IPS-15b (cell line): ENCODE data around the gene SLC16A9.
"Not testable (repeated sequence)": the region's sequence is repeated elsewhere in the genome, so short reads cannot be mapped to it uniquely, and the experiment has no call there.

Experiments
- H3K27me3 ChIP-seq: one replicate; pipeline ENCODE4 v1.6.1; 2013; ENCODE audit warnings: low read length; ENCODE audit not compliant: control insufficient read depth, insufficient read depth
- H3K36me3 ChIP-seq: one replicate; pipeline ENCODE4 v1.6.1; 2013; ENCODE audit warnings: low read length; ENCODE audit not compliant: control insufficient read depth, insufficient read depth
- H3K4me1 ChIP-seq: one replicate; pipeline ENCODE4 v1.6.1; 2013; ENCODE audit warnings: mild to moderate bottlenecking, low read length; ENCODE audit not compliant: control insufficient read depth, insufficient read depth
- H3K4me3 ChIP-seq: one replicate; pipeline ENCODE4 v1.5.1; 2013; ENCODE audit warnings: low read depth, low read length
- H3K9ac ChIP-seq: one replicate; pipeline ENCODE4 v1.6.1; 2013; ENCODE audit warnings: low read depth, mild to moderate bottlenecking, low read length
- H3K9me3 ChIP-seq: one replicate; pipeline ENCODE4 v1.6.1; 2013; ENCODE audit warnings: mild to moderate bottlenecking, low read length; ENCODE audit not compliant: control insufficient read depth, insufficient read depth

Gene SLC16A9

DNA sequence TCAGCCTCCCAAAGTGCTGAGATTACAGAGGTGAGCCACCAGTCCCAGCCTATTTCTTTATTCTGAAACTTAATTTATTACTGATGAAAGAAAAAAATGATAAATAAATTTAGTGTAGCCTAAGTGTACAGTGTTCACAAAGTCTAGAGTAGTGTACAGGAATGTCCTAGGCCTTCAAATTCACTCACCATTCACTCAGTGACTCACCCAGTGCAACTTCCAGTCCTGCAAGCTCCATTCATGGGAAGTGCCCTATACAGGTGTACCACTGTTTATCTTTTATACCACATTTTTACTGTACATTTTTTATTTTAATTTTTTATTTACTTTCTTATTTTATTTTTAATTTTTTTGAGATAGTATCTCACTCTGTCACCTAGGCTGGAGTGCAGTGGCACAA, 31.4 kb upstream of the SLC16A9 start:
- H3K4me1 ChIP-seq: no peaks in the 10 kb centered on the region
- no peaks in the 10 kb centered on the region for H3K36me3 ChIP-seq
- H3K9ac ChIP-seq: no peak overlapping the region
- peaks cover 4% of the 10 kb centered on the region for H3K9me3 ChIP-seq
- H3K4me3 ChIP-seq: no peak overlapping the region
- H3K27me3 ChIP-seq: no peaks in the 10 kb centered on the region

DNA sequence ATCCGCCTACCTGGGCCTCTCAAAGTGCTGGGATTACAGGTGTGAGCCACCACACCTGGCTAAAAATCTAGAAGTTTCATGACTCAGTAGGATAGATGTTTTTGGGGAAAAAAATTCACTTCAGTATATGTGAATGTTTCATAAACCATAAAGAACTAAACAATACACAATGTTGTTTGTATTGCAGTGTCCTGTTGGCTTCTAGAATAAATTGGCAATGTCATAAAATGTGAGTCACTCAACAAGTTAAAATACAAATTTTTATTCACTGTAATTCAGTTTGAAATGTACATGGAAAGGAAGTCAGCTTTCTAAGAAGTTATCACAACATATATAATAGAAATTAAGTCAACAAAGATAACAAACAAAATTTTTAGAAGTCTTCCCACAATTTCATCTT, 27.1 kb upstream of the SLC16A9 start:
- no peak overlapping the region for H3K4me3 ChIP-seq
- H3K9ac ChIP-seq: no peak overlapping the region
- no peaks in the 10 kb centered on the region for H3K27me3 ChIP-seq
- no peaks in the 10 kb centered on the region for H3K9me3 ChIP-seq
- H3K36me3 ChIP-seq: no peaks in the 10 kb centered on the region
- no peaks in the 10 kb centered on the region for H3K4me1 ChIP-seq

DNA sequence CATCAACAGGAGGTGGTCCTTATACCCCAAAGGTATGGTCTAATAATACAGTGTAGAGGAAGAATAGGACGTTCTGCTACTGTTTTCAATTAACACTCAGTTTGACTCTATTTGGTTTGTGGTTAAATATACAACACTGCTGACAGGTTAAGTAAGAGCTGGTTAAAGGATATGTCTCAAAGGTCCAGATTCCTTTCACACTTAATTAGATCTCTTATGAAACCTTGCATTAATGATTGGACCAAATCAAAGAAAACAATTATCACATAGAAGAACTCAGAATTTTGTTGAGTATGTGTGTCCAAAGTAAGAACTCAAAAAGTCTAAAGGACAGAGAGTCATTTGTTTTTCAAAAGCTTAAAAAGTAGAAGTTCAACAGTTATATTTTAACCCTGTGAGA, 25.6 kb upstream of the SLC16A9 start:
- H3K9ac ChIP-seq: no peak overlapping the region
- H3K27me3 ChIP-seq: no peaks in the 10 kb centered on the region

DNA sequence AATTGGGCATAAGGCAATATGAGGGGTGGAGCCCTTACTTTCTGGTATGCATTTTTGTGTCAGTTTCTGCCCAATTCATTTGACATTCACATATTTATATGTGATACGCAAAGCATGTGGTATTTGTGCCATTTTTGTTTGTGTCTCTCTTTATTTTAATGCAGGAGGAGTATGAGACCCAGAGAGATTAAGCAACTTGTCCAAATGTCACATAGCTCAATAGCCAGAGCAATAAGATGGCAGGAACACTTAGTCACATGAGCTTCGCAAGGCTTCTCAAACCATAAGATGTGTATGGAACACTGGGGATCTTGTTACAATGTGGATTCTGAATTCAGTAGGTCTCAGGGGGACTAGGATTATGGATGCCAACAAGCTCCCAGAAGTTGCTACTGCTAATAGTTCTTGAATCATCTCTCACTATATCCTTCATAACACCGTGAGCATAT, 24.4 kb upstream of the SLC16A9 start:
- no peaks in the 10 kb centered on the region for H3K4me1 ChIP-seq
- H3K9ac ChIP-seq: no peak overlapping the region
- no peaks in the 10 kb centered on the region for H3K36me3 ChIP-seq
- no peak overlapping the region for H3K4me3 ChIP-seq
- no peaks in the 10 kb centered on the region for H3K27me3 ChIP-seq
- no peaks in the 10 kb centered on the region for H3K9me3 ChIP-seq

More for the DNA sequence above, 25.6 kb upstream of the SLC16A9 start:
- Histone ChIP-seq H3K4me1 (no peaks in the 10 kb centered on the region), H3K4me3 (no peak overlapping the region), H3K36me3 (no peaks in the 10 kb centered on the region), H3K9me3 (no peaks in the 10 kb centered on the region)

DNA sequence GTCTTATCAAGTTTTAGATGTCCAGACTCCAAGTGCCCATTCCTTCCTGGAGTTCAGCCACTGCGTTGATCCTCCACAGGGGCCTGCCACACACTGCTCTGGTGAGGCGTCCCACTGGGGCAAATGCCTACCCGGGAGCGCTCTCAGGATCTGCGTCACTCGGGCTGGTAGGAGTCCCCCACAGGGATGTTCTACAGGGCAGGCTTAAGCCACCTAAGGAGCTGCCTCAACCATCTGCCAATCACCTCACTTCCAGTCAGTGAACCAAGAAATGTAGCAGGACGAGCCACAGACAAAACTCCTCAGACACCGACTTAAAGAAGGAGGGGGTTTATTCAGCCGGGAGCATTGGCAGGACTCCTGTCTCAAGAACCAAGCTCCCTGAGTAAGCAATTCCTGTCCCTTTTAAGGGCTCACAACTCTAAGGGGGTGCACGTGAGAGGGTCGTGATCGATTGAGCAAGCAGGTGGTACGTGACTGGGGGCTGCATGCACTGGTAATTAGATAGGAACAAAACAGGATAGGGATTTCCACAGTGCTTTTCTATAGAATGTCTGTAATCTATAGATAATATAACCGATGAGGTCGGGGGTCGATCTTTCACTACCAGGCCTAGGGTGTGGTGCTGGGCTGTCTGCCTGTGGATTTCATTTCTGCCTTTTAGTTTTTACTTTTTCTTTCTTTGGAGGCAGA, 23.8 kb upstream of the SLC16A9 start:
- H3K27me3 ChIP-seq, H3K9ac ChIP-seq, H3K9me3 ChIP-seq, H3K4me1 ChIP-seq, H3K4me3 ChIP-seq, H3K36me3 ChIP-seq: not testable (repeated sequence)

DNA sequence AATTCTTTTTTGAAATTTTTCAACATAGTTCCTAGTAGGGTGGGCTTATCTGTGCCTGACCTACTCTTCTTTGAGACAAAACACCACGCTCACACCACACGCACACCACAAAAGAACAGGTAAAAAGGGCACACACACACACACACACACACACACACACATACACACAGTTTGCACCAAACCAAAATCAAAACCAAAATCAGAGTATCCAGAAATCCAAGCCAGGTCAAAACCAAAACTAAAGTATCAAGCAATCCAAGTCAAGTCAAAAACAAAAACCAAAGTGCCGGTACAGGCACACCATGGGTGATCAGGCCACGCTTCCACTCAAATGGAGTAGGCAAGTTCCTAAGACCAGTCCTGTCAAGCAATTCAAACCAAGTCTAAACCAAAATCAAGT, 23.2 kb upstream of the SLC16A9 start:
- H3K4me1 ChIP-seq, H3K27me3 ChIP-seq, H3K4me3 ChIP-seq, H3K36me3 ChIP-seq, H3K9me3 ChIP-seq, H3K9ac ChIP-seq: not testable (repeated sequence)

DNA sequence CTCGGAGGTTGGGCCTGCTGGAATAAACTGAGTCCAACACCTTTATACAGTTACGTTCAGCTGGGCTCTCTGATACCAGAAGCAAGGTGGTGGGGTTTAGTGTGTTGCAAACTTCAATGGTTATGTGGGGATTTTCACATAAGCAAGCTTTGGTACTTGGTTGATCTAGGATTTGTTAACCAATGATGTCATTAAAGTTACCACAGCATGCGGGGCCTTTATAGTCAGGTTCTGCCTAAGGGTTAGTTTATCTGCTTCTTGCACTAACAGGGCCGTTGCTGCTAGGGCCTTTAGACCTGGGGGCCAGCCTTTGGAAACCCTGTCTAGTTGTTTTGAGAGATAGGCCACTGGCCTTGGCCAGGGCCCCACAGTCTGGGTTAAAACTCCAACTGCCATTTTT, 19.5 kb upstream of the SLC16A9 start:
- not testable (repeated sequence) for H3K4me1 ChIP-seq, H3K9me3 ChIP-seq, H3K27me3 ChIP-seq

DNA sequence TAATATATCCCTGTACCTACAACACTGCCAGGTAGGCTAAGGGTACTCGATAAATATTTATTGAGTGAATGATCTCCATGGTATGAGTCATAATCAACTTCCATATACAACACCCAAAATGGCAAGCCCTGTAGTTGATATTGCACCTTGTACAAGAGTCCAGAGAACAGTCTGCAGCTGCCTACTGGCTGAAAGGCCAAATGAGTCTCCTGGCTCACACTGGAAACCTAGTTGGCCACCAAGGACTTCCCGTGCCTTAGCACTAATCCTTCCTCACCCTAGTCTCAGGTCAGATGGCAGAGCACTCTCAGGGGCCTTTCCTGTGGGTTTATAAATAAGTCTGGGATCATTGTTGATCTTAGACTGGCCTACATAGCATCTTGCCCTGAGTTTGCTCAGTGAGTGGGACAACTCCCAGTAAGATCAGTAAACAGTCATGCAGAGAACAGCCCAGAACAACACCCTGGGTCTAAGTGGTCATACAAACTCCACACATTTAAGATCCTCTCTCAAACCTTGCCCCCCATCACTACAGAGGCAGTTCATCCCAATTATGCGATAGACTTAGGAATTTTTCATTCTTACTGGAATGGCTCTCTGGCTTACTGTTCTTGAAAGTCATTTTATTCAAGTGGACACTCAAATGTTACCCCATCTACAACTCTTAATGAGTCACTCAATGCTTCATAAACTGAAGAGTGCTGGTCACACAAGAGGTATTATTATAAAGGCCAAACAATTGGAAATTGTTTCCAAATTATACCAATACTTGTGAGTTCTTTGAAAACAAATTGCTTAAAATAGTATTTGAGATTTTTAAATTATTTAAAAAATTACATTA, 14.7 kb upstream of the SLC16A9 start:
- Histone ChIP-seq H3K4me1 (no peaks in the 10 kb centered on the region), H3K27me3 (no peaks in the 10 kb centered on the region), H3K4me3 (no peak overlapping the region), H3K9me3 (no peaks in the 10 kb centered on the region), H3K36me3 (no peaks in the 10 kb centered on the region), H3K9ac (no peak overlapping the region)

More for the DNA sequence above, 19.5 kb upstream of the SLC16A9 start:
- H3K4me3 ChIP-seq, H3K9ac ChIP-seq, H3K36me3 ChIP-seq: not testable (repeated sequence)

DNA sequence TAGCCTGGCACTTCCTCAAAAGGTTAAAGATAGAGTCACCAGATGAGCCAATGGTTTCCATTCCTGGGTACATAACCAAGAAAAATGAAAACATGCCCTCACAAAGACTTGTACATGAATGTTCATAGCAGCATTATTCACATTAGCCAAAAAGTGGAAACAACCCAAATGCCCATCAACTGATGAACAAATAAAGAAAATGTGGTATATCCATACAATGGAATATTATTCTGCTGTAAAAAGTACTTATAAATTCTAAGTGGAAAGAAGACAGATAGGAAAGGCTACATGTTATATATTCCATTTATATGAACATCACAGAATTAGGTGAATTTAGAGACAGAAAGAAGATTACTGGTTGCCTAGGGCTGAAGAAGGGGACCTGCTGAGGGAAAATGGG, 10.7 kb upstream of the SLC16A9 start:
- Histone ChIP-seq H3K4me3 (no peak overlapping the region), H3K27me3 (no peaks in the 10 kb centered on the region), H3K4me1 (no peaks in the 10 kb centered on the region), H3K9me3 (no peaks in the 10 kb centered on the region), H3K9ac (no peak overlapping the region), H3K36me3 (no peaks in the 10 kb centered on the region)

DNA sequence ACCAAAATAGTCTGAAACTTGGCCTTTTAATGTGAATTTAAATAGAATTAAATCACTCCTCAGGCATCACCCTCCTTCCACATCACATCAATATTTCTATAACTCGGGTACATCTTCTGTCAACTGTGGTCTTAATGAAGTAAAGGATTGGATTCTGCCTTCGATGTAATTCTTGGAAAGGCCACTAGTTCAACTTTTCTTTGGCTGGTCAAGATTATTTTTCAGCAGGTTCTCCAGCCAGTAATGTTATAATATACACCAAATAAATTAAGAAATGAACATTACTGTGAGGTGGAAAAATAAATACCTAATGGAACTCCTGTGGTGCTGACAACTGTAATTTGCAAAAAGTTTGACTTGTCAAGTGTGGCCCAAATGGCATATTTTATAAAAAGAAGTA, 9.7 kb upstream of the SLC16A9 start:
- H3K4me1 ChIP-seq: no peaks in the 10 kb centered on the region
- no peak overlapping the region for H3K4me3 ChIP-seq
- no peak overlapping the region for H3K9ac ChIP-seq
- no peaks in the 10 kb centered on the region for H3K9me3 ChIP-seq
- no peaks in the 10 kb centered on the region for H3K36me3 ChIP-seq
- no peaks in the 10 kb centered on the region for H3K27me3 ChIP-seq

DNA sequence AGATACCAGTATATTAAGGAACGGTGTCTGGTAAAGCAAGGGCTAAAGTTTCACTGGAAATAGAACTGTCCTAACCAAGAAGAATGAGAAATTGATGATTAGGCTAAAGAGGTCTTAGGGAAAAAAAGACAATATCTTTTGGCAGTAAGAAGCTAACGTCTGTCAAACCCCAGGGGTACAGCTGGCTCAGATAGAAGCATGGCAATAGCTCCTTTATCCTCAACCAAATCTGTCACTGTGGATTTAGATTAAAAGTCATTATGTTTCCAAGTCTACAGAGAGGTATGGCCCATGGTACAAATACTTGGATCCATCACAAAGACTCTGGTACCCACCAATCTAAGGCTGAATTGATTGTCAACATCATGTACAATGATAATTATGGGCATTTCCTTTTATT, 8.6 kb upstream of the SLC16A9 start:
- no peaks in the 10 kb centered on the region for H3K27me3 ChIP-seq
- no peaks in the 10 kb centered on the region for H3K4me1 ChIP-seq
- no peak overlapping the region for H3K4me3 ChIP-seq
- H3K9me3 ChIP-seq: no peaks in the 10 kb centered on the region
- H3K36me3 ChIP-seq: no peaks in the 10 kb centered on the region
- no peak overlapping the region for H3K9ac ChIP-seq

DNA sequence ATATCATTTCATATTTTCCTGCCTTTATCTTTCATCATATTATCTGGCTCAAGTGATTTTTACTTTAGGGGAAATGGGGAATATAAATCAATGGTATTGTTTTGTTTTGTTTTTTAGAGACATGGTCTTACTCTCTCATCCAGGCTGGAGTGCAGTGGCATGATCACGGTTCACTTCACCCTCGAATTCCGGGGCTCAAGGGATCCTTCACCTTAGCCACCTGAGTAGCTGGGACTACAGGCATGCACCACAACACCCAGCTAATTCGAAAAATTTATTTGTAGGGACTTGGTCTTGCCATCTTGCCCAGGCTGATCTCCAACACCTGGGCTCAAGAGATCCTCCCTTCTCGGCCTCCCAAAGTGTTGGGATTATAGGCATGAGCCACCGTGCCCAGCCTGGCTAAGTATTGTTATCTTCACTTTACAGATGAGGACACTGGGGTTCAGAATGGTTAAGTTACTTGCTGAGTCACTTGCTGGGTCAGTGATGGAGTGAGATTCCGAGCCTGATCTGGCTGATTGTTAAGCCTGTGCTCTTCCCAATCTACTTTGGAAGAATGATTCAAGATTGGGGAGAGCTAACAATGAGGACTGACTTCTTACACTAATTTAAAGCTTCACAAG, 3.7 kb upstream of the SLC16A9 start:
- Histone ChIP-seq H3K9ac (no peak overlapping the region), H3K9me3 (no peaks in the 10 kb centered on the region), H3K4me1 (peaks cover 2% of the 10 kb centered on the region), H3K4me3 (no peak overlapping the region), H3K27me3 (peaks cover 9% of the 10 kb centered on the region), H3K36me3 (no peaks in the 10 kb centered on the region)
